Sciatic nerve (tissue), 2 donors: ENCODE measurements around the gene SLN. TPM values are rescaled to one million over a fixed set of nuclear protein-coding genes. Genes with fewer than 3 reads are reported as not detected.

Experiments
- ATAC-seq: fragments of 200-7000 bp; cut with Tn5 transposase; one replicate; pipeline ENCODE4 v1.9.1; 2020; ENCODE audit warnings: mild to moderate bottlenecking, moderate library complexity
- DNase-seq: peaks from one replicate; pipeline ENCODE4 v3.0.0-alpha.2; 2020; ENCODE audit warnings: low spot score
- intact Hi-C: fragments of 100-400 bp; cut with DNase I; formaldehyde crosslinking; loops from one replicate; pipeline ENCODE4 v1.14.2; 2022
- total RNA-seq: library from RNA; stranded (reverse); fragmentation: NEBNext Ultra II Directional; extraction: Animal tissue kit (Norgen Biotek cat#: 25700); gene quantifications from one replicate; pipeline ENCODE4 v1.2.1, GENCODE V29; 2021
- donor health status: DM: no; HTN: no; CAD: no.
- donor health status: DM: no; HTN: no; CAD: no.

SLN gene
- total RNA-seq, 1 donor from 2014 or later = not detected

DNA sequence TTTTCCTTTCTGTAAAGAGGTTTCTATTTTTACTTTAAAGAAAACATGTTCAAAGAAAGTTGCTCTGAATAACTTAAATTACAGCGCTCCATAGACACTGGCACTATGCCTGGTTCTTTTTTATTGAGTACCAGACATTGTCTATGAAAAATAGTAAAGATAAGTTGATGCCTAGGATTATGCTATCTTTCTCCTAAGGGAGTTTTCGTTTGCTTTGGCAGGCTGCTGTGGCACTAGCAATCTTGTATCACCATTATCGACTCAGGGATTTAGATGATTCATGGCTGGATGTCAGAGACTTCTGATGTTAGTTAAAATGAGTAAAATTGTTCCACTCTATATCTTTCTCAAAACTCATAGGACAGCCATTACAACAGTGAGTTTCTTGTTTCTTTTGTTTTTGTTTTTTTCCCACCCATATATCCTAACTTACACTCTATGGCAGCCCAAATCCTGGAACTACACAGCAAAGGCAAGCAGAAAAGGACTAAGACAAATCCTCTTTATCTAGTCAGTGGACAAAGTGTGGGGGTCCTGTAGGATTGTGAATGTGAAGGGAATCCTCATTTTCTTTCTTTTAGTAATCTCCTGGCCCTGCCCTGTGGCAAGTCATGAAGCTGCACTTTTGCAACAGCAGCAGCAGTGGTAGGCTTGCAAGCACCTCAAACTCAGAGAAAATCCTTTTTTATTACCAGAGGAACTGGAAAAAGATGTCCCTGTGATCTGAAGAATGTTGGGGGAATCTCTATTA is 20.7 kb downstream of the SLN start:
- intact Hi-C loops = no loop called here
- DNase-seq (no peak), ATAC-seq (no peak)

DNA sequence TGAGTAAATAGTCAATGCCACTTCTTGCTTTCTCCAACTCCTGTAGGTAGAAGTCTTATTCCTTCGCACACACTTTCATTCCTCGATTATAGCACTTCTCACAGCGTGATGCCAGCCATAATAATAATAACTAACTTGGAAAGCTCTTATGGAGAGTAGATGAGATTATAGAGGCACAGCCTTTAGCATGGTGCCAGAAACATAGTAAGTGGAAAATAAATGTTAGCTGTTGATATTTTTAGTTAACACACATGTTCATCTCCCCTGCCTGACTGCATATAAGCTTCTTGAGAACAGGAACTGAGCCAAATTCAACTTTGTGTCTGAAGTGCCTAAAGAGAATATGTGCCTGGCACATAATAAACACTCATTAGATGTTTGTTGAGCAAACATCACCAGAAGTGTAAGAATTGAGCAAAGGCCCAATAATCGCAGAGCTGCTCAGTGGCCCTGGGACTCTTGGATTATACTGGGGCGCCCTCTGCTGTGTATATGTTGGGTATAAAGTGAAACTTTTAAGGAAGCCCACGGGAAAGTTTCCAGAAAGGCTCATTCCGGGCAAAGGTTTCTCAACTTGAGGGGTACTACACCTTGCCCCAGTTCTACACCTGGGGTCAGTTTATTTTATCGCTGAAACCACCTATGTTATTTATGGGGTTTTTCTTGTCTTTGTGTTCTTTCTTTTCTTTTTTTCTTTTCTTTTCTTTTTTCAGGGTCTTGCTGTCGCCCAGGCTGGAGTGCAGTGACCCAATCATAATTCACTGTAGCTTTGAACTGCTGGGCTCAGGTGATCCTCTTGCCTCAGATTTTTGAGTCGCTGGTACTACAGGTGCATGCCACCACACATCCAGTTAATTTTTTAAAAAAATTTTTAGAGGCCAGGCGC is 22.3 kb downstream of the SLN start:
- DNase-seq = peak; percentile 78
- peak; percentile 92 for ATAC-seq
- intact Hi-C loops = no loop called here

DNA sequence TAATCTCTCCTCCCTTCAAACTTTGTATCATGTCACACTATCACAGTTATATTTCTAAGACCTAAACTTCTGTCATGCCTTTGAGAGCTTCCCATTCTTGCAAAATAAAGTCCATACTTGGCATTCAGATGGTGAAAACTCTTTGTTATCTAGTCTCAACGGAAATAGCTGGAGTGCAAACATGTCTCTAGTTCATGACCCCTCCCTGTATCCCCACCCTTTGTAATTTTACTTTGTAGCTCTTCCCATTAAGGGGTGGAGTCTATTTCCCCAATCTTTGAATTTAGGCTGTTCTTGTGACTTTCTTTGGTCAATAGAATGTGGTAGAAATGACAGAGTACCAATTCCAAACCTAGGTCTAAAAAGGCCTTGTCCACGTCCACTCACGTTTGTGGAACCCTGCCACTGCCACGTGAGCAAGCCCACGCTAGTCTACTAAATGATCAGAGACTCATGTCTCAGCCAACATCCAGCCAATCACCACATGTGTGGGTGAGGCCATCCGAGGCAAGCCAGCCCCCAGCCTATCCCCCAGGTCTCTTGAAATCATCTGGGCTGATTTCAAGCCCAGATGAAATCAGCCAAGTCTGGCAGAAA is 23.4 kb downstream of the SLN start:
- peak; percentile 24 for ATAC-seq
- intact Hi-C loops = no loop called here

DNA sequence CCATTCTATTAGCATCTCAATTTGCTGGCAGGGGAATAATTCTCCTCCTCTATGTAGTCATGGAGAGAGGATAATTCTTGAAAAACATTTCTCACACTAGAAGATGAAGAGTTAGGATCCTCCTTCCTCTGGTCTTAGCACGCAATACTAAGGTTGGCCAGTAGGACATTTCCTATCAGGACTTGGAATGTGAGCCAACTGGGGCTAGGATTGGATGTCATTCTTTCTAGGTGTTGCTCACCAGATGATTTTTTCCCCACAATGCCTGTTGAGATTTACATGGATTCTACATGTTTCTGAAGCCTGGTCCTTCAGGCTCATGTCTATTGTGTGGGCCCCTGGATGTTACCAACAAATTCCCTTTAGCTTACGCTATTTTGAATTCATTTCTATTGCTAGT is 28.0 kb downstream of the SLN start:
- intact Hi-C loops = no loop called here
- DNase-seq (no peak), ATAC-seq (no peak)

More for the DNA sequence above, 23.4 kb downstream of the SLN start:
- DNase-seq = no peak

DNA sequence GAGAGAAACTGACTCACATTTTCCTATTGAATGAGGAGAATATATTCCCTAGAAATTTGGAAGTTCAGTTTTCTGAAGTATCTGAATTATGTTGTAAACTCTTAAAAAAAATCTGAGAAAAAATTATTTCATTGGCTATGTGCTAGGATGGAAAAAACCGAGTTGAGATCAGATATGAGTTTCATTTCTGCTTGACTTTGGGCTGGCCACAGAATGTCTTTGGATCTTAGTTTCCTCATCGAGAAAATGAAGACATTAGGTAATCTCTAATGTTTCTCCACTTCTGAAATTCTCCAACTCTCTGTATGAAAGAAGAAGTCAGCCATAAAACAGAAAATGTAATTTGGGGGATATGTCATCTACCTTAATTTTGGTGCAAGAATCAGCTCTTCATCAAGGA is 28.8 kb downstream of the SLN start:
- ATAC-seq = no peak
- DNase-seq = no peak
- intact Hi-C loops = no loop called here

DNA sequence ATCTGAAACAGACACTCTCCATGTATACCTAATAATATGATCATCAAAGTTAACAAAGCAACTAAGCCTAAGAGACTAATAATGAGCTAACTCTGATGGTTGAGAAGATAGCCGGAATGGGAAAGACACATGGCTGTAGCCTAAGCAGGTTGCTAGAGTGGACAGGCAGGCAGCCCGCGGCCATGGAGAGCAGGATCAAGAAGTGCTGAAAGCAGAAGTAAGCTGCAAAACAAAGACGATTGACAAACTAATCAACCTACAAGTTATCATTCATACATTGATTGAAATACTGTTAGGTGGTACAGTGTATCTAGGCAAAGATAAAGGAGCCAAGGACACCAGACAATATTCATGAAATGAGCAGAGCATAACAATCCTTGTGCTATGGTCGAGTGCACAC is 29.3 kb downstream of the SLN start:
- intact Hi-C loops = no loop called here
- ATAC-seq = no peak
- DNase-seq = no peak

DNA sequence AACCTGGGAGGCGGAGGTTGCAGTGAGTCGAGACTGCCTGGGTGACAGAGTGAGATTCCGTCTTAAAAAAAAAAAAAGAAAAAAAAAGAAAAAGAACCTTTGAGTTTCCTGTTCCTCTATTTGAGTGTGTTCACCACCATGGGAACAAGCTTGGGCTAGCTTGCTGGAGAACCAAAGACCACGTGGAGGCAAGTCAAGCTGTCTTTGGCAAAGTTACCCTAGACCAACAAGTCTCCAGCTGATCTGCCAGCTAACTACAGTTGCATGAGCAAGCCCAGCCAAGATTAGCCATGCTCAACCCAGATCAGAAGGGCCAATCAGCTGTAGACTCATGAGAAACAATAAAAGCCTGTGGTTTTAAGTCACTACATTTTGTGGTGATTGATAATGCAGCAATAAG is 29.7 kb downstream of the SLN start:
- no peak for ATAC-seq
- intact Hi-C loops = no loop called here
- no peak for DNase-seq

DNA sequence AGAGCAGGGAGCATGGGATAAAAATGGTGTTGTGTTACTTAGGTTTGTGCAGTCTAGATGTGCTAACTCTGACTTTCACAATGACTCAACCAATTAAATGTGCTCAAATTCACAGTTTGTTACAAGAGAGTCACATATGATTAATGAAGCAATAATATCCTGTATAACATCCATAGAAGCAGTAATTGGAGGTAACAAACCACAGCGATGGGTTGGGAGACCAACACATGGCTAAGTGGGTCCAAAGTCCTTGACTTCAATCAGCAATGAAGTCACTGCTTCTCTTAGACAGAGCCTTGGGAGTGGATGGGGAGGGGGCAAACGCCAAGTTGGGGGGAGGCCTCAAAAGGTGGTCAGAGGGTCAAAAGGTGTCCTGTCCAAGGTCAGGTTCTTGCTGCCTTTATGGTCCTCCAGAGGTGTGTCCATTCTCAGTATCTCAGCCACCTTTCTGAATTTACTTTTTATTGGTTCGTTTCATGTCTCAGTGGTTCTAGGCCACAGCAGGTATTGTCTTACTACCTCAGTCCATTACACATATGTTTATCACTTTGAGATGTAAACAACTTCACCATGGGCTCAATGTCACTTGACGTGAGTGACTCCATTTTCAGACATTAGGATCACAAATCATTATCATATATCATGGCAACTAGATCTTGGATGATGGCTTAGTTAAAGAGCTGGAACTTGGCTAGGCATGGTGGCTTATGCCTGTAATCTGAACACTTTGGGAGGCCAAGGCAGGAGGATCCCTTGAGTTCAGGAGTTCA is 32.4 kb downstream of the SLN start:
- ATAC-seq (no peak), DNase-seq (no peak)
- intact Hi-C loops = no loop called here

DNA sequence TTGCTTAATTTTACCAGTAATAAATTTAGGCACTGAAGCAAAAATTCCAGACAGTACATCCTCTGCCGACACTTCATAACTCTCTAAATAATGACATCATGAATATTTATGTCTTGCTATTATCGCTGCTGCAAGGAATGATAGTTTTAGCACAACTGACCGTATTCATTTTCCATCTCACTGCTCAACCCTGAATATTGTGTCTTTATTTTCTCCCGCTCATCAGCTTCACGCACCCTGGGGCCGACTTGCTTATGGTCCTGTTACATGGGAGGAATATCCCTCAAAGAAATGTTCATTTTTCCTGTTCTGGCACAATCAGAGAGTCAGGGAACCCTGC is 33.3 kb downstream of the SLN start:
- intact Hi-C loops = no loop called here
- no peak for DNase-seq

DNA sequence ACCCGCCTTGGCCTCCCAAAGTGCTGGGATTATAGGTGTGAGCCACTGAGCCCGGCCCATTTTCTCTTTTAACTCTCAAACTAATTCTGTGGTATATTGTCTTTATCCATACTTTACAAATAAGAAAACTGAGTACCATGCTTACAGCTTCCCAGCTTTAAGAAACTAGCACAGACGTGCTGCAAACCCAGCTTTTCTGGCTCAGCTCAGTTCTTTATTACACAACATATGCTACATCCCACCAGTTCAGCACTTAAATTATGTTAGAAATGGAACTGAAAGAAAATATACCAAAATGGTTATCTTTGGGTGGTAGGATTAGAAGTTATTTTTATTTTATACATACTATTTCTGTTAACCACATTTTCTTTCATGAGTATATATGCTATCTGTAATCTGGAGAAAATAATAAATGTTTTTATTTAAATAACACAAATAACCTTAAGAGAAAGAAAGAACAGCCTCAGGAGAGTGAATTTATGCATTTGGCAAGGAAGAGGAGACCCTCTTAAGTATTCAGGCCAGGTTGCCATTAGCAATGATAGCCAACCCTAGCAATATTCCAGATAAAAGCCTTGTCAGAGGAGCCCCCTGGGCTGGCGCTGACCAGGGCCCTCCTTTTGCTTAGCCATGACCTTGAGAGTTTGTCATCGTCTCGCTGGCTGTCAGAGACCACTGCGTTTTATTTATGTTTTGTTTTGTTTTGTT is 33.8 kb downstream of the SLN start:
- ATAC-seq = no peak
- intact Hi-C loops = no loop called here
- no peak for DNase-seq

More for the DNA sequence above, 33.3 kb downstream of the SLN start:
- no peak for ATAC-seq

DNA sequence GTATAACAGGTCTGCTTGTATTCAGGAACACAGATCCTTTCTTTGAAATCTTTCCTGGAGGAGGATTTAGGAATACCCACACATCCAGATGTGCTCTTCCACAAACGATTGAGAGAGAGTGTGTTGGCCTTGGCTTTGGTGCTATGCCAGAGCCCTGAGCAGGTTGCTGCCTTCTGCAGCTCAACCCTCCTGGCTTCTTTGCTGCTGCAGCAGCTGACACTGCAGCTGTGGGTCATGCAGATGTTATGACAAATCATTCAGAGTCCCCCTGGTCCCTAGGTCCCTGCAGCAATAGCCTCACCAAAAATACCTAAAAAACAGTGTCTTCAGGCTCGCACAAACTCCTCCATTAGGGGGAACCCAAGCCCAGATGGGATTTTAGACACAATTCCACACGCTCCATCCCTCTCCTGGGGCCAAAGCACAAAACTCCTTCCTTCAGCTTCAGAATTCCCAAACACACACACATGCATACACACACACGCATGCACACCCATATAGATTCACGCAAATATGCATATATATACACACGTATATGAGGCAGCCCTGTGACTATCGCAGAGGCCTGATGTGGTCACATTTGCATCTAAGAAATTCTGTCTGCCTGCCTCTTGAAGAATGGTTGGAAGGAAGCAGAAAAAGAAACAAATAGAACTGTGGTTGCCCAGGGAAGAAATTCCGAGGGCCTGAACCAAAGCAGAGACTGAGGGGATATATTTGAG is 35.4 kb downstream of the SLN start:
- ATAC-seq (no peak), DNase-seq (no peak)
- intact Hi-C loops = no loop called here

DNA sequence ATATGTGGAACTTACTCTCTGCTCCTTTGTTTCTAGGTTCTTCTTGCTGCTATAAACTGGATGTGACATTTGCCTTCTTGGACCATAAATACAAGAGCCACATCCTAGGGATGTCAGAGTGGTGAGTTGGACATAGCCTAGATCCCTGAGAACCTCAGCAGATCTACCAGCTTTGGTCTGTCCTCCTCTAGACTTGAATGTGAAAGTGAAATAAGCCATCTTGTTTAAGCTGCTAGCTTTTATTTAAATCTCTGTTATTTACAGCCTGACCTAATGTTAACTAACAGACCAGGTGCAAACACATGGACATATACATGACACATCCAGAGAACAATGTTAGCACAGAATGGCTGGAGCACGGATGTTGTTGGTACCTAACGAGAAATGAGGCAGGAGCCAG is 36.0 kb downstream of the SLN start:
- no peak for DNase-seq
- intact Hi-C loops = no loop called here
- ATAC-seq = no peak

DNA sequence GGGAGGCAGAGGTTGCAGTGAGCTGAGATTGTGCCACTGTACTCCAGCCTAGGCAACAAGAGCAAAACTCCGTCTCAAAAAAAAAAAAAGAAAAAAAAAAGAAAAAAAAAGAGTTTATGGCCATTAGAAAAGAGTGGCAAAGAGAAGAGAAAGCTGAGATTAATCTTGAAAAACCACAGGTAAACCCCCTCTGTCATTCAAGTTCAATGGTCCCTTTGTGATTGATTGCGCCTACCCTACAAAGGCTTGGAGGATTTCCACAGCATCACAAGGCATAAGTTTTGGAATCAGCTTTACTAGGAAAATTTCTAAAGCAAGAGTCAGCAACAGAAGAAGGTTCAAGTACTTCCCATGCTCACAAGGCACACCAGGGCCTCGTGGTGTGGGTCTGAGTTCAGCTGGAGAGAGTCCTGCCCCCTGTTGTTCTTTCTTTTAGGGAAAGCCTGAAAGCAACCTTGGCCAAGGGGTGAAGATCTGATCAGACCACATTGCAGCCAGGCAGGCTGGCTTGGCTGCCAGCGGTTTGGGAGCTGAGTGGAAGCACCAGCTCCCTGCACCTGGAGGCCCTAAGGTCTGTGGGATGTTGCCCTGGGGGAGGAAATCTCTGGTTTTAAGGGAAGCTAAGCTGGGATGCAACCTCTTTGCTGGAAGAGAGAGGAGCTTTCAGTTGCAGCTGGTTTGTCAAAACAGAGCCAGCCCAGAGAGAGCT is 41.8 kb downstream of the SLN start:
- ATAC-seq = no peak
- DNase-seq = no peak
- intact Hi-C loops = no loop called here

DNA sequence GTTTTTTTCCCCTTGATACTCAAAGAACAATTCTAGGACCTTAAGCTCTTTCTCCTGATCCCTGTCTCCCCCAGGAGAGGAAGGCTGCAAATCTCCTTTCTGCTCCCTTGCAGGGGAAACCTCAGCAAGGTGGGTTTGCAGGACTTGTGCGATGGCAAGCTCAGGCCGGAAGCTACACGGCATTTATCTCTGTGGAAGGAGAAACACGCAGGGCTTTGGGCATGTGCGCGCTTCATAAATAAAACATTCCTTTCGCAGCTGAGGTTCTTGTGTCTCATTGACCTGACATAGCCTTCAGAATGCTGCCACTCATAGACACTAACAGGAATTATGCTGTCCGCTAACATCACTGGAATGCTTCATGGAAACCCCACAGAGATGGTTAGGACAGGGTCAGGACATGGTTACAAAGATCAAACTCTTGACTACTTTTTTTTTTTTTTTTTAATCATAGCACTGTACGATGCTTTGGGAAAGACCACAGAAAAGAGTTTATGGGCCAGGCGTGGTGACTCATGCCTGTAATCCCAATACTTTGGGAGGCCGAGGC is 42.6 kb downstream of the SLN start:
- ATAC-seq (no peak), DNase-seq (no peak)
- intact Hi-C loops = no loop called here

DNA sequence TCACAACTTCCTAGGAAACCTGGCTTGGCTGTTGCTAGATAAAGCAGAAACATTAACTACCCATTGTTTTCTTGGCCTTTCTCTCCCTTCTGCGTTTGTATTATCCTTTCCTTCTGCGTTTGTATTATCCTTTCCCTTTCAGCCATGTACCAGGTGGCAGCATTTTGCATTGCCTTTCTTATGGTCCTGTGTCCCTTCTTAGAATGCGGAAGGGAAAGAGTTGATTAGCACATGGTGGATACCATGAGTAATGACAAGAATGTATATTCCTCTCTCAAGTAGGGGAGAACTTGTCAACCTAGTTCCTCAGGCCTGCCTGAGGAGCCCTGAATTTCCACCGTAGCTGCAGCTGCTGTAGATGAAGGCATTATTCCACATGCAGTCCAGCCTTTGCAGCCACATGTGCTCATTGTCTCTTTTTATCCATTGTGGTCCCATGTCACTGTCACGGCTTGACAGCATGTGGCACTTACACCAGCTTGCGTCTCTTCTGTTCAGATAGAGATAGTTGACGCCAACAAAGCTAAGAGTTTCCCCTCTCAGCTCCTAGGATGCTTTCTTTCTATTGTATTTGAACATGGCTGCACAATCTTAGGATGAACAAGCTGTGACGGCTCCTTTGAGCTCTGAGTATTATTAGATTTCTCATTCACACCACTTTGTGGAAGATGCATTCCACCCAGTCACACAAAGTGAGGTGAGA is 44.8 kb downstream of the SLN start:
- intact Hi-C loops = no loop called here
- ATAC-seq (no peak), DNase-seq (no peak)

DNA sequence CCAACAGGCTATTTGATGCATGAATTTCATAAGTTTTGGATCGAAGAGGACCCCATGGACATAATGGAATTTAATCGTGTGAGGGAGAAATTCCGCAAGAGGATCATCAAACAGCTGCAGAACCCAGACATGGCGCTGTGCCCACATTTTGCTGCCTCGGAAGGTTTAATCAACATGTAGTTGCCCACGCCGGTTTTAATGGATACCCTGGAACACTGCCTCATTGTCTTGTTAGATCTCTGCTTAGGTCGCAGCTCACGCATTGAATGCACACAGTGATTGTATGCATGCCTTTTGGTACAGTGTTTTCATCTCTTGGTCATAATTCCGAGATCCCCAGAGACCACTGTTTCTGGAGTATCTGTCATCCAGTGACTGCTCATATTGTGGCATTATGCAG is 46.8 kb downstream of the SLN start:
- intact Hi-C loops = no loop called here
- ATAC-seq = no peak

DNA sequence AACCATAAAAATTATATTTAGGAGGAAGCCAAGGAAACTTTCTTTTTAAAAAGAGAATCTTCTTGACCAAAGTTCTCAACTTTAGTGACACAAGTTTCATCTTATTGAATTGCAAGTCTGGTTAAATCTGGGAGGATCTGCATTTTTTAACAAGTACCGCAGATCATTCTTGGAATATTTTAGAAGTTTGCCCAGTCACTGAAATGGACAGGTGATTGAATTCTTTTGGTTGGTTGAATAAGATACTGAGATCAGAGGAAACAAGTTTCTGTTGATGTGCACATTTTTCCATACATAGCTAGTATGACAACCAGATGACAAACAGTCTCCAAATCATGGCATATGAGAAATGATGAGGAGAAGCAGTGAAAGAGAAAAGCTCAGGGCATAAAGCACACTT is 50.2 kb downstream of the SLN start:
- DNase-seq = no peak
- intact Hi-C loops = no loop called here

More for the DNA sequence above, 46.8 kb downstream of the SLN start:
- no peak for DNase-seq

More for the DNA sequence above, 50.2 kb downstream of the SLN start:
- ATAC-seq = no peak
